Inflammatory macrophage treated with lipopolysaccharide for 4 hours (primary cell): Measurements from ENCODE around the gene CGNL1.

Experiments
- DNase-seq: peaks from one replicate; pipeline ENCODE4 v3.0.0-alpha.2; 2020

CGNL1 gene

GRCh38 chr15:57352535-57353316 lies 23.6 kb upstream of the CGNL1 start:
- no peak for DNase-seq

DNA sequence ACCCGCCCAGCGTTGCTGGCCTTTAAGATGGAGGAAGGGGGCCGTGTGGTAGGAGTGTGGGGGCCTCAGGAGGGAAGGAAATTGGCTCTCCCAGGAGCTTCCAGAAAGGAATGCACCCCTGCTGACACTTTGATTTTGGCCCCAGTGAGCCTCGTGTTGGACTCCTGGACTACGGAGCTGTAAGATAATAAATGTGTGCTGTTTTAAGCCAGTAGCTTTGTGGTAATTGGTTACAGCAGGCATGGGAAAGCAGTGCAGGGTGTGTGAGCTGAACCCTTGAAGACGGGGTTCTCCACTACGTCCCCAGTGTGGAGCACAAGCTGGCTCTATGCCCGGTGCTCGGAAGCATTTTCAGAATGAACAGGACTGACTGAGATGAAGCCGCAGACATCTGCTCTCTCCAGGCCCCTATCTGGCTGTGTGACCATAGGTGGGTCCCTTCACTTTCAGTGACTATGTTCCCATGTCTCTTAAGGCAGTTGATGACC lies 22.9 kb upstream of the CGNL1 start:
- no peak for DNase-seq

- DNase-seq = no peak
Measured at GRCh38 chr15:57354436-57355123, 21.7 kb upstream of the CGNL1 start.

DNA sequence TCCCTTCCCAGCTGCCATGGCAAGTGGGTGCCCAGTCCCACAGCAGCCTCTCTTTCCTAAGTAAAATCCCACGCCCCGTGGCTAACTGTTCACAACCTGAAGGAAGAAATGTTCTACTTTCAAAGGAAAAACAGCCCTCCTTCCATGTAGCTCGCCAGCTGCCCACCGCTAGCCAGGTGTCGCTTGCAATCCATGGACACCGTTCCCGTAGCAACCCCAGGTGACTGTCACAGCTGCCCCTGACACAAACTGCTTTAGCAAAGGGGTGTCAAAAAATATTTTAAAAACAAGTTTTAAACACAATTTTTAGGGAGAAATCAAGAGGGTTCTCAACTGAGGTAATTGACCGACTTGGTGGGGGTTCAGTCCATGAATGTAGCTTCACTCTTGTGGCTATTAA lies 21.0 kb upstream of the CGNL1 start:
- no peak for DNase-seq

DNA sequence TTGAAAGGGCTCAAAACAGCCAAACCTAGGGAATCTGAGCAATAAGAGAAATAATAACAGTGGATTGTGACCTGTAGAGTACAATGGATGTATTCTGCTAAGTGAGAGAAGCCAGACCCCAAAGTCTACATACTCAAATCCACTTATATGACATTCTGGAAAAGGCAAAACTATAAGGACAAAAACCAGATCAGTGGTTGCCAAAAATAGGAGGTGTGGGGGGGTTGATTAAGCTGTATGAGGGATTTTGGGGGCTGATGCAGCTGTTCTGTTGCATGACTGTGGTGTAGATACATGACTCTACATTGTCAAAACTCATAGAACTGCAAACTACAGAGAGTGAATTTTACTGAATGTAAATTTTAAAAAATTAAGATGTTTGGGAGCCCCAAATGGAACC lies 20.1 kb upstream of the CGNL1 start:
- DNase-seq = no peak

- DNase-seq = no peak
Measured at GRCh38 chr15:57356636-57357035, 19.7 kb upstream of the CGNL1 start.

DNA sequence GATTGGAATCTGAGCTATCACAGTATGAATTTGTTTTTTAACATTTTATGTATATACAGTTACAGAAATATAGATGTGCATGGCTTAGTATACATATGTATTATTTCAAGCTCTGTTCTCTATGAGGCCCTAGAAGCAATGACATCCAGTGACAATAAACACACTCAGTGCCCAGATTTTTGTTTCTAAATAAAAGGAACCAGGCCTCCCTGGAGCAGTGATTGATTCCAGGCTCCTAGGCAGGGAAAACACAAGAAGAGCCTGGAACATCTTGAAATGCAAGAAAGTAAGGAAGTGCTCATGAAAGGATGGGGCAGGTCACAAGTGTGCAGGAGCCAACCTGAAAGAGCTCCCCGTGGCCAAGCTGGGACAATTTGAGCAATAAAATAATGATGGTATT lies 18.5 kb upstream of the CGNL1 start:
- DNase-seq = no peak

DNA sequence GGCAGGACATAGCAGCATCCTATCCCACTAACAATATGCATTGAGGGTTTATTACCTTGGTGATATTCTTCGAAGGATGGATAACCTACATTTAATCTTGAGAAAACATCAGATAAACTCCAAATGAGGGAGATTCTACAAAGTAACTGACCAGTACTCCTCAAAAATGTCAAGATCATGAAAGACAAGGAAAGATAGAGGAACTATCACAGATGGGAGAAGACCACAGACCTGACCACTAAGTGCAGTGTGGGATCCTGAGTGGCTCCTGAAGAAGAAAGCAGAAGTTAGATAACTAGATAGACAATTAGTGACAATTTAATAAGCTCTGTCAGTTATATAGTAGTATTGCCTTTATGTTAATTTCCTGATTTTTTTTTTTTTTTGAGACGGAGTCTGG lies 17.7 kb upstream of the CGNL1 start:
- no peak for DNase-seq

- DNase-seq = no peak
Measured at GRCh38 chr15:57363661-57364060, 12.6 kb upstream of the CGNL1 start.

DNA sequence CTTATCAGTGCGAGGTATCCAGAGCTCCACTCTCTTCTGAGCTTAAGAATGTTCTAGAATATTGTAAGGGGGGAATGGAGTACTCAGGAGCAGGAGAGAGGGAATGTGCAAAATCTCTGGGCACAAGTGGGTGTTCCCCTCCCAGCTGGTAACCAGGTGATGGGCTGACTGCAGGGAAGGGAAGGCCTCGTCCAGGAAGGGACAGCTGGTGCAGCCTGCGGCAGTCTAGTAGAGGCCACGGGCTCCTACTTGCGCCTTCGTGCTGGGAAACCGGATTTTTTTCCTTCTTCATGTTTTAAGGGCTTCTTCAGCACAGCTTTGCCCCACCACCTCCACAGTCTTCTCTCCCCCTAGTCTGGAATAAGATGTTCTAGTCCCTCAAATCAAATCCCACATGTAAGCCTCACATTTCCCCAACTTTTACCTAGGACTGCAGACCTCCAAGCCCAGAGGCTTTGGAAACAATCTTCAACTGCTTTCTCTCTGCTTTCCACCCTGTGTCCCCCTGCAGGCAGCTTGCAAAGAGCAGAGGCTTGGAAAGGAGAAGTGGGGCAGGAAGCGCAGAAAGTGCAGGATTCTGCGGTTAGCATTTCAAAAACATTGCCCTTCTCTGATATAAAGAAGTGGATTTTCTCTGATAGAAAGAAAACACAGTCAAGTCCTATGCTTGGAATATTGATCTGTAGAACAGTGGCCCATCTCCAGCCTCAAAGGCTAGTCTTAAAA lies 11.9 kb upstream of the CGNL1 start:
- peak; percentile 57 for DNase-seq

DNA sequence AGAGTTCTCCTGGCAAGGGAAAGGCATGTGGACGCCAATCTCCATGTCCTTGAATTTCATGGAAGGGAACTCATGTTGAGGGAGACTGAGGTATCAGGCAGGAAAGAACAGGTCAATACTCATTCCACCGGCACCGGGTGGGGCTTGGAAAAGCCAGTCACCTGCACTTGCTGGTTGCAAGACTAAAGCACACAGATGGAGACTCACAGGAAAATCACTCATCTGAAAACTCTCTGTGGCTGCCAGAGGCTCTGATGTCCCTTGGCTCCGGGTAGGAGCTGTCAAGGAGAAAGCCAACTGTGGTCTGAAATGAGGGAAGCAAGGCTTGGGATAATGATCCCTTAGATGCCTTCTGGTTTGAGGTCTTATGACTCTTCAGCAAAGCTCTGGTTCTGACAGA lies 8.7 kb upstream of the CGNL1 start:
- no peak for DNase-seq

GRCh38 chr15:57370929-57371328 lies 5.4 kb upstream of the CGNL1 start:
- no peak for DNase-seq

GRCh38 chr15:57373251-57373881 lies 2.9 kb upstream of the CGNL1 start:
- no peak for DNase-seq

- DNase-seq = no peak
Measured at GRCh38 chr15:57373882-57374276, 2.4 kb upstream of the CGNL1 start.

- DNase-seq = no peak
Measured at GRCh38 chr15:57376696-57377477, 582 bp downstream of the CGNL1 start.

- no peak for DNase-seq
Measured at GRCh38 chr15:57377478-57377847, 1.2 kb downstream of the CGNL1 start.

GRCh38 chr15:57379487-57379886 lies 3.2 kb downstream of the CGNL1 start:
- no peak for DNase-seq

- DNase-seq = no peak
Measured at GRCh38 chr15:57380854-57381253, 4.5 kb downstream of the CGNL1 start.

DNA sequence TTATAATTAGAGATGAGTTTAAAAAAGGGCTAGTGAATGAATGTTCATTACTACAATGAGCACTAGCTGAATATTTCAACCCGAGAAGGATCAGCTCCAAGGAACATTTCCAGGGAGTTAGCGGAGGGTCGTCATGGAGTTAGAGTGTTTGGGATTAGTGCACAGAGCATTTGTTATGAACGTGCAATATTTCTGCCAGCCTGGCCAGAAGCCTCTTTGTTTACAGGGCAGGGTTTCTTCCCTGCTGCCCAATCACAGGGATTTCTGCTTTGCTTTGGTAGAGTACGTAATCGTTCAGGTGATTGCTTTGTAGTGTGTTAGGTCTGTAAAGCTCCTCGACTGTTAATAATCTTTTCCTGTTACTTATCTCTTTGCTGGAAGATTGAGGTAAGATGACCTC lies 5.9 kb downstream of the CGNL1 start:
- no peak for DNase-seq

GRCh38 chr15:57382969-57383368 lies 6.7 kb downstream of the CGNL1 start:
- DNase-seq = no peak

DNA sequence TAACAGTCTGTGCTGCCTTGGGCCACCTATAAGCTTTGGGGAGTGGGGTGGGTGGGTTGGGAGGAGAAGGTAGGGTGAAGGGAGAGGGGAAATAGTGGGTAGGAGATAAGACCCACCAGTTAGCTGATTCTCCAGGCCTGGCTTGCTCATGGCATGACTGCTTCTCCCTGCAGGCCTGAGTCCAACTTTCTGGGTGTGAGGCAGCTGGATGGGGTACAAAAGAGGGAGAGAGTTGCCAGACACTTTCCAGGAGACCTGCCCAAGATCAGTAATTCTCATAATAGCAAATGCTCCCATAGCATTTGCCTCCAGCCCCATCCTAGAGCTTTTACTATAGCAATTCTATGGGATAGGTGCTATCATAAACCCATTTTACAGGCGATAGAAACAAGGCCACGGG lies 7.7 kb downstream of the CGNL1 start:
- no peak for DNase-seq

DNA sequence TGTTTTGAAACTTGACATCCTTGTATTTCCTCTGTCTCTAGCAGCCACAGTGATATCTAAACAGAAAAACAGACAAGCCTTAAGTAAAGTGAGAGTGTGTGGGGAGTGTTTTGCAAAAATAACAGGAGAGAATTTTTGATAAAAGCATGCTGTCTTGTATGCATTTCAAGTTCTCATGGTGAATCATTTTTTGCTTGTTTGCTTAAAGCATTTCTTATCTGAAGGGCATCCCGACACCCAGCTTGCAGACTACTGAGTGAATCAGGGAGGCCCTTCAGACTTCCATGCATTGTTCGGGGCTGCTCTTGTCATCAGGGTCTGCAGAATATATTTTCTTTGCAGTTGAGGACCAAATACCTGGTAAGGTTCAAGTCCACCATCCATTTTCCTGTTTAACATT lies 8.5 kb downstream of the CGNL1 start:
- DNase-seq = no peak
